SK-N-MC (cell line): ENCODE measurements around the gene RRBP1.
A peak's percentile ranks its signal among the peaks of the same experiment; 100 is the strongest.

ENCODE experiments used
- DNase-seq: peaks from one replicate; pipeline ENCODE4 v3.0.0-alpha.2; 2011; ENCODE audit warnings: low read depth, low spot score
- H3K27ac ChIP-seq: fragments of 200-600 bp; sonication (generic); 2 replicates; pipeline ENCODE4 v1.5.1; 2016; ENCODE audit warnings: mixed run types
- H3K36me3 ChIP-seq: fragments of 200-600 bp; sonication (generic); 2 replicates; pipeline ENCODE4 v1.6.1; 2017; ENCODE audit warnings: antibody characterized with exemption, low read length, mixed read lengths; ENCODE audit not compliant: insufficient read depth
- H3K4me3 ChIP-seq: fragments of 200-600 bp; sonication (generic); 2 replicates; pipeline ENCODE4 v1.5.1; 2016
- H3K9ac ChIP-seq: fragments of 200-600 bp; sonication (generic); 2 replicates; pipeline ENCODE4 v1.8.0; 2017; ENCODE audit warnings: mixed run types, mixed read lengths; ENCODE audit not compliant: insufficient read length
- H3K9me3 ChIP-seq: fragments of 200-600 bp; sonication (generic); 2 replicates; pipeline ENCODE4 v1.6.1; 2017; ENCODE audit warnings: low read depth, mild to moderate bottlenecking, antibody characterized with exemption, low read length, moderate library complexity, mixed read lengths
- EZH2 ChIP-seq: fragments of 200-600 bp; sonication (generic); IDR thresholded peaks from one replicate; pipeline ENCODE4 v1.6.1; 2017; ENCODE audit warnings: antibody characterized with exemption
- FOXP2 ChIP-seq: optimal IDR thresholded peaks from 2 replicates; pipeline ENCODE3; 2011; ENCODE audit warnings: mild to moderate bottlenecking, moderate library complexity; ENCODE audit not compliant: insufficient read depth; ENCODE audit errors: extremely low read length, control extremely low read depth
- POLR2AphosphoS5 ChIP-seq: IDR thresholded peaks from 2 replicates; pipeline ENCODE4 v1.6.1; 2012; ENCODE audit warnings: mild to moderate bottlenecking, low read depth, low read length, borderline replicate concordance

RRBP1 gene

GRCh38 chr20:17690144-17690543, 8.1 kb upstream of the RRBP1 start:
- H3K4me3 ChIP-seq: no peak overlapping the region
- TF ChIP-seq EZH2 (no peak), POLR2AphosphoS5 (no peak), FOXP2 (no peak)
- 0 out of 2 replicates have a peak, but pooled peaks cover 7% of the 10 kb centered on the region for H3K9me3 ChIP-seq
- H3K36me3 ChIP-seq: no peaks in the 10 kb centered on the region
- no peak overlapping the region for H3K9ac ChIP-seq
- no peak for DNase-seq
- no peak overlapping the region for H3K27ac ChIP-seq

GRCh38 chr20:17688965-17689364, 6.9 kb upstream of the RRBP1 start:
- DNase-seq: peak; percentile 69
- Histone ChIP-seq H3K9me3 (0 out of 2 replicates have a peak, but pooled peaks cover 7% of the 10 kb centered on the region), H3K4me3 (peak overlapping the region; percentile 31), H3K9ac (no peak overlapping the region), H3K36me3 (no peaks in the 10 kb centered on the region), H3K27ac (peak overlapping the region; percentile 16; the same call in 1 of the 2 replicates)
- TF ChIP-seq FOXP2 (peak; percentile 25), EZH2 (no peak), POLR2AphosphoS5 (no peak)

- Histone ChIP-seq H3K9me3 (0 out of 2 replicates have a peak, but pooled peaks cover 7% of the 10 kb centered on the region), H3K9ac (no peak overlapping the region), H3K27ac (no peak overlapping the region), H3K36me3 (no peaks in the 10 kb centered on the region), H3K4me3 (no peak overlapping the region)
- DNase-seq: no peak
- no peak for TF ChIP-seq FOXP2
- no peak for TF ChIP-seq POLR2AphosphoS5
- TF ChIP-seq EZH2: no peak
Measured at GRCh38 chr20:17687800-17688199, 5.8 kb upstream of the RRBP1 start.

GRCh38 chr20:17685168-17685567, 3.1 kb upstream of the RRBP1 start:
- no peaks in the 10 kb centered on the region for H3K36me3 ChIP-seq
- no peak overlapping the region for H3K4me3 ChIP-seq
- H3K9ac ChIP-seq: no peak overlapping the region
- 0 out of 2 replicates have a peak, but pooled peaks cover 2% of the 10 kb centered on the region for H3K9me3 ChIP-seq
- TF ChIP-seq EZH2: no peak
- no peak for TF ChIP-seq FOXP2
- no peak for TF ChIP-seq POLR2AphosphoS5
- no peak overlapping the region for H3K27ac ChIP-seq
- DNase-seq: no peak

GRCh38 chr20:17684077-17684888, 2.2 kb upstream of the RRBP1 start:
- no peak for DNase-seq
- Histone ChIP-seq H3K4me3 (no peak overlapping the region), H3K27ac (no peak overlapping the region), H3K9ac (no peak overlapping the region), H3K36me3 (no peaks in the 10 kb centered on the region), H3K9me3 (no peaks in the 10 kb centered on the region)
- TF ChIP-seq EZH2 (no peak), FOXP2 (no peak), POLR2AphosphoS5 (no peak)

GRCh38 chr20:17683218-17684076, 1.4 kb upstream of the RRBP1 start:
- no peak for DNase-seq
- Histone ChIP-seq H3K36me3 (no peaks in the 10 kb centered on the region), H3K9ac (no peak overlapping the region), H3K9me3 (no peaks in the 10 kb centered on the region), H3K4me3 (no peak overlapping the region), H3K27ac (no peak overlapping the region)
- no peak for TF ChIP-seq EZH2
- TF ChIP-seq FOXP2: no peak
- no peak for TF ChIP-seq POLR2AphosphoS5

- no peak overlapping the region for H3K27ac ChIP-seq
- no peaks in the 10 kb centered on the region for H3K36me3 ChIP-seq
- TF ChIP-seq EZH2 (no peak), FOXP2 (no peak), POLR2AphosphoS5 (no peak)
- DNase-seq: no peak
- H3K9me3 ChIP-seq: no peaks in the 10 kb centered on the region
- peak overlapping the region; percentile 79 for H3K9ac ChIP-seq
- H3K4me3 ChIP-seq: peak overlapping the region; percentile 92
Measured at GRCh38 chr20:17682889-17683198, 802 bp upstream of the RRBP1 start.

GRCh38 chr20:17681726-17682102, 328 bp downstream of the RRBP1 start:
- no peak for TF ChIP-seq FOXP2
- TF ChIP-seq POLR2AphosphoS5: no peak
- TF ChIP-seq EZH2: no peak
- Histone ChIP-seq H3K9ac (peak overlapping the region; percentile 51), H3K4me3 (peak overlapping the region; percentile 92), H3K36me3 (no peaks in the 10 kb centered on the region; the same call in 1 of the 2 replicates), H3K9me3 (no peaks in the 10 kb centered on the region), H3K27ac (no peak overlapping the region)
- DNase-seq: no peak
